Measurements from ENCODE around the gene TMC3. TPM values are rescaled to one million over a fixed set of nuclear protein-coding genes. Genes with fewer than 3 reads are reported as not detected.

TMC3 gene
- total RNA-seq, 1 donor from 2014 or later, result not detected

DNA sequence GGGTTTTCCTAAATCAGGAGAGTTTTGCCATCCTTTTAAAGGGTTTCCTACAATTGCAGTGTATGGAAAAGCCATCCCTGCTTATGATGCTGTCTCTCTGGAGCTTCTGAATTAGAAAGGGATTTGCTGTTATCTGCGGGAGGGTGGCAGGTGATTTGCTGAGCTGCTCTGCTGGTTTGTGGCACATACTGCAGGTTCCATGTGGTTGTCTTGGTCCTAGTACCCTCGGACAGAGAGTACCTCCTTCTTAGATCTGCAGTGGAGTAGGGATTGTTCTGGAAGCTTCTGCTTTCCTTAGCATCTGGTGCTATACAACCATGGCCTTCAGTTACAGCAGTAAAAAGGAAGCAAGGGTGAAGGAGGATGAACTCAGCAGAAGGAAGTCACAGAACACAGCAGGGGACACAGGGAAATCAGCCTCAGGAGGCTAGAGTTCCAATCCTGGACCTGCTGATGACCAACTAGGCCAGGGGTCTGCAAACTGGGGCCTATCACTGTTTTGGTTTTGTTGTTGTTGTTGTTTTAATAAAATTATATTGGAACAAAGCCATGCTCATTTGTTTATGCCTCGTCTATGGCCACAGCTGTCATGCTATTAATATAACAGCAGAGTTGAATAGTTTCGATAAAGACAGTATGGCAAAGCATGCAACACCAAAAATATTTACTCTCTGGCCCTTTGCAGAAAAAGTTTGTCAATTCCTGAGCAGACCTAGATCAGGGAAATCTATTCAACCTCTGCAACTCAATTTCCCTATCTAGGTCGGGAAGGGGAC, 89.6 kb downstream of the TMC3 start:
- intact Hi-C loops (cut with micrococcal nuclease), result no loop called here

DNA sequence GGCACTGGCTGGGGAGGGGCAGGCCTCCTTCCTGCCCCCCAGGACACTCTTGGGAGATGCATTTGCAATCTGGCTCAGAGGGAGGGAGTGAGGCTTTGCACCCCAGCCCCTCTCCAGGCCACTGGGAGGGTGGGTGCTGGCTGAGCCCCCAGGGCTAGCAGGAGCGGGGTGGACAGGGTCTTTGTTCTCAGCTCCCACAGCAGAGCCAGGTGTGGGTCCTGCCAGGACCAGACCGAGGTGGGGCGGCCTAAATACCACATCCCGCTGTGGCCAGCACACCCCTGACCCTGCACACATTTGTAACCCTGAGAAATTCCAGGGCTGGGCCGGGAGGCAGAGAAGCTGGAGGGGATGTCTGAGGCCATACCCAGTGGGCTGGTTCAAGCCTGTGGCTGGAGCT, 91.1 kb downstream of the TMC3 start:
- intact Hi-C loops (cut with micrococcal nuclease), result no loop called here

DNA sequence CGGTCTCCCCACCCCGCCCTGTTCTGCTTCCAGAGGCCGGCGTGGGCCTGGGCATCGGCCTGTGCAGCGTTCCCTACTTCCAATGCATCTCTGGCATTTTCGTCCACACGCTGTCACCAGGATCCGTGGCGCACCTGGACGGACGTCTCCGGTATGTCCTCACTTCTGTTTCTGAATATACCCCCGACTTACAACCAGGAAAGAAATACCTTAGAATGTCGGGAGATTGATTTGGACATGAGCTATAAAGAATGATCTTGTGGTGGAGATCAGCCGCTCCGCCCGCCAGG, 91.5 kb downstream of the TMC3 start:
- intact Hi-C loops (cut with micrococcal nuclease), result no loop called here

DNA sequence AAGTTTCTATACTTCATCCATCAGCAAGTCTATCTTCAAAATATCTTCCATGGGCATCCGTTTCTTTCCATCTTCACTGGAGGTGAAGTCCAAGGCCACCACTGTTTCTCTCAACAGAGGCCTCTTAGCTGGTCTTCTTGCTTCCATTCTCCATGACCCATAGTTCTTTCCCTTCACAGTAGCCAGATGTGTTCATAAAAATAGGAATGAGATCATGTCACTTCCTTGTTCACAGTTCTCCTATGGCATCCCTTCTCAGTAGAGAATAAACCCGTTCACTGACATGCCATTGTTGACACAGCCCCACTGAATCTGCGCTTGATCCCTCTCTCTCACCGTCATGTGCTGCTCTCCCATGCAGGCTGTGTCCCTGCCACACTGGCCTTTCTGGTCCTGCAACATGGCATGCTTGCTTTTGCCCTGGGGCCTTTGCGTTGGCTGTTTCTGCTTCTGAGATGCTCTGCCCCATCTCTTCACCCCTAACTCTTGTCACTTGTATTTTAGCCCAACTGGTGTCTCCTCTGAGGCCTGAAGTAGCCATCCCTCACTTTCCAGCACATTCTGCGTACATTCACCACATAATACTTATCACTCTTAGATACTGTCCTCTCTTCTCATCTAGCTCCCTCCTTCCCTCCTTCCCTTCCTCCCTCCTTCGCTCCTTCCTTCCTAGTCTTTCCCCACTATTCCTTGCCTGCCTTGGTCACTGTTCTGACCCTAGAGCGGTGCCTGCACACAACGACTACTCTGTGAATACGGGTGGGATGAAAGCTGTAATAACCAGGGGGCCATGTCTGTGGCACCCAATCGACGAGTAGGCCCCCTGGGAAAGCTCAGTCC, 92.0 kb downstream of the TMC3 start:
- intact Hi-C loops (cut with micrococcal nuclease), result no loop called here

DNA sequence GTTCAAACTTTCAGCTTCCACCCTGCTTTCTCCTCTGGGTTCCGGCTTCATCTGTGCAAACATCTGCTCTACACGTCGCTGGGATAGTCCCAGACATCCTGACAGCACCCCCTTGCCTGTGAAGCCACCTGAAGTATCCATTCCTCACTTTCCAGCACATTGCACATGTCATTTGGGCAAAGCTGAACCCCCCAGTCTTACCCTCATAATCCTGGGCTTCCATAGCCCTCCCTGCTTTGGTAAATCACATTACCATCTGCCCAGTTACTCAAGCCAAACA, 92.6 kb downstream of the TMC3 start:
- intact Hi-C loops (cut with micrococcal nuclease), result no loop called here

Other genes starting within 250 kb of the TMC3 start
- gene CFAP161, start 239.9 kb downstream of the TMC3 start, total RNA-seq, result not detected in 2 replicates
- 237 and 240 TPM in 2 replicates for gene IL16, start 177.3 kb downstream of the TMC3 start, total RNA-seq
- gene STARD5, start 50.1 kb downstream of the TMC3 start, total RNA-seq, result 5.6 and 6.1 TPM in 2 replicates